Keratinocyte (primary cell): Measurements from ENCODE around the gene RAB6C. TPM values are rescaled to one million over a fixed set of nuclear protein-coding genes. Genes with fewer than 3 reads are reported as not detected.
A peak's percentile ranks its signal among the peaks of the same experiment; 100 is the strongest.
"Not testable (repeated sequence)": the region's sequence is repeated elsewhere in the genome, so short reads cannot be mapped to it uniquely, and the experiment has no call there.

Experiments
- DNase-seq: peaks from one replicate; pipeline ENCODE4 v3.0.0-alpha.2; 2011; ENCODE audit warnings: low read depth, missing footprints, low spot score
- FAIRE-seq: peaks from 2 replicates; lab custom pipeline; 2011; peaks lifted over from hg19 to GRCh38; lab: Jason Lieb, UNC
- H2AFZ ChIP-seq: 2 replicates; pipeline ENCODE4 v1.6.0; 2012; ENCODE audit warnings: low read length, control low read depth, inconsistent platforms; ENCODE audit not compliant: control insufficient read depth
- H3K27ac ChIP-seq: 2 replicates; pipeline ENCODE4 v1.5.1; 2011; ENCODE audit warnings: low read length; ENCODE audit not compliant: control insufficient read depth, insufficient read depth
- H3K27me3 ChIP-seq: 3 replicates; pipeline ENCODE4 v1.6.0; 2011; ENCODE audit warnings: low read length; ENCODE audit not compliant: control insufficient read depth, insufficient read depth; ENCODE audit errors: extremely low read depth
- H3K36me3 ChIP-seq, 2 experiments: 2 replicates in 1 of 2; 3 replicates in 1 of 2; pipeline ENCODE4 v1.5.1; 2011; ENCODE audit warnings: low read length in 2 of 2, mild to moderate bottlenecking in 1 of 2; ENCODE audit not compliant: control insufficient read depth in 2 of 2, insufficient read depth in 2 of 2; ENCODE audit errors: extremely low read depth in 1 of 2
- H3K4me1 ChIP-seq: 3 replicates; pipeline ENCODE4 v1.5.1; 2011; ENCODE audit warnings: low read length; ENCODE audit not compliant: control insufficient read depth, insufficient read depth; ENCODE audit errors: extremely low read depth
- H3K4me2 ChIP-seq: 3 replicates; pipeline ENCODE4 v1.6.0; 2011; ENCODE audit warnings: low read depth, low read length; ENCODE audit not compliant: control insufficient read depth, insufficient read depth; ENCODE audit errors: extremely low read depth
- H3K4me3 ChIP-seq, 3 experiments: fragments of 200-600 bp in 1 of 3; sonication (generic) in 1 of 3; 2 replicates in 2 of 3; 3 replicates in 1 of 3; pipeline ENCODE4 v1.5.1; 2011 to 2016; ENCODE audit warnings: low read length in 3 of 3, mild to moderate bottlenecking in 3 of 3, control low read depth in 2 of 3, inconsistent platforms in 1 of 3, low read depth in 1 of 3, mixed read lengths in 1 of 3, mixed run types in 1 of 3, moderate library complexity in 1 of 3; ENCODE audit not compliant: control insufficient read depth in 2 of 3, insufficient read depth in 2 of 3; ENCODE audit errors: extremely low read depth in 1 of 3
- H3K79me2 ChIP-seq: 2 replicates; pipeline ENCODE4 v1.6.0; 2012; ENCODE audit warnings: low read length; ENCODE audit not compliant: control insufficient read depth, insufficient read depth
- H3K9ac ChIP-seq: 3 replicates; pipeline ENCODE4 v1.6.0; 2011; ENCODE audit warnings: low read length; ENCODE audit not compliant: control insufficient read depth, insufficient read depth; ENCODE audit errors: extremely low read depth
- H3K9me1 ChIP-seq: 3 replicates; pipeline ENCODE4 v1.6.0; 2011; ENCODE audit warnings: low read length; ENCODE audit not compliant: control insufficient read depth, insufficient read depth; ENCODE audit errors: extremely low read depth
- H3K9me3 ChIP-seq: 2 replicates; pipeline ENCODE4 v1.5.1; 2012; ENCODE audit warnings: low read depth, low read length; ENCODE audit not compliant: control insufficient read depth
- H4K20me1 ChIP-seq: 3 replicates; pipeline ENCODE4 v1.6.0; 2011; ENCODE audit warnings: low read length; ENCODE audit not compliant: control insufficient read depth, insufficient read depth; ENCODE audit errors: extremely low read depth
- EZH2 ChIP-seq: IDR thresholded peaks from one replicate; pipeline ENCODE4 v1.6.1; 2012; ENCODE audit warnings: inconsistent platforms, mild to moderate bottlenecking, low read length, moderate library complexity
- dilution Hi-C: fragments of 300-500 bp; cut with MboI; formaldehyde crosslinking; loops from one replicate; pipeline ENCODE4 v1.7.0; 2020; ENCODE audit warnings: low sequenced_read_pairs; ENCODE audit not compliant: extremely low pct_ligation_motif_present
- polyA minus RNA-seq, 3 experiments: library from RNA; depleted of rRNA, polyadenylated mRNA; stranded (reverse); fragments of >200 nt; gene quantifications; 1 replicate in 1 of 3; 2 replicates in 1 of 3; 3 replicates in 1 of 3; pipeline ENCODE4 v1.2.3, GENCODE V29; 2011
- polyA plus RNA-seq, 5 experiments: library from polyadenylated mRNA; depleted of rRNA in 3 of 5; stranded (reverse) in 3 of 5; stranded (forward) in 1 of 5; unstranded in 1 of 5; fragments of >200 nt; gene quantifications; 1 replicate in 1 of 5; 2 replicates in 3 of 5; 3 replicates in 1 of 5; pipeline versions ENCODE4 v1.2.1 to v1.2.3, GENCODE V29; 2011 to 2012; ENCODE audit warnings: missing spikeins in 2 of 5, low read depth in 1 of 5, low replicate concordance in 1 of 5
- TF ChIP-seq, protein P1 (sequence below), 3 experiments: IDR thresholded peaks in 1 of 3; conservative IDR thresholded peaks in 1 of 3; optimal IDR thresholded peaks in 1 of 3; 2 replicates in 2 of 3; 3 replicates in 1 of 3; pipeline versions ENCODE3 to v1.5.1; 2011; ENCODE audit warnings: low read length in 3 of 3, mild to moderate bottlenecking in 3 of 3, moderate library complexity in 2 of 3, control low read depth in 1 of 3, inconsistent platforms in 1 of 3; ENCODE audit not compliant: insufficient read depth in 2 of 3; ENCODE audit errors: extremely low read depth in 1 of 3

RAB6C gene
- 0.02 TPM in 1 of 3 replicates, not detected in the others for polyA plus RNA-seq
- not detected for polyA plus RNA-seq (2011; ENCODE audit: low read depth)
- 0.02 and 0.05 TPM in 2 replicates for polyA plus RNA-seq (2011; cell fraction: cytosol; rRNA removed)
- 0.08 and 0.11 TPM in 2 replicates for polyA plus RNA-seq (2011; cell fraction: nucleus; rRNA removed)
- 0.06 TPM in 1 of 2 replicates, not detected in the other for polyA plus RNA-seq (2012; ENCODE audit: low replicate concordance)
- polyA minus RNA-seq = not detected in 3 replicates
- polyA minus RNA-seq (2011; cell fraction: cytosol; rRNA and poly(A)+ RNA removed) = not detected
- not detected in 2 replicates for polyA minus RNA-seq (2011; cell fraction: nucleus; rRNA and poly(A)+ RNA removed)

GRCh38 chr2:129979629-129980155, at the start of gene RAB6C:
TSS of gene RAB6C (plus strand) at chr2:129979666. CDS start at chr2:129980116, 450 bp downstream.
- H3K9me3 ChIP-seq, H3K27me3 ChIP-seq, dilution Hi-C loops, H3K9ac ChIP-seq, DNase-seq, H3K9me1 ChIP-seq, H4K20me1 ChIP-seq, FAIRE-seq, H3K36me3 ChIP-seq, H2AFZ ChIP-seq, H3K4me1 ChIP-seq, H3K27ac ChIP-seq, H3K79me2 ChIP-seq: not testable (repeated sequence)
- peak within 1 kb of the TSS in 1 of 3 experiments; percentile 38 for H3K4me3 ChIP-seq
- H3K4me2 ChIP-seq = peak within 1 kb of the TSS; percentile 41
- peak; percentile 8 for TF ChIP-seq EZH2

- Histone ChIP-seq H3K9ac (no peak overlapping the region), H3K9me1 (no peaks in the 10 kb centered on the region), H3K4me3 (no peak overlapping the region), H4K20me1 (no peaks in the 10 kb centered on the region), H3K9me3 (no peaks in the 10 kb centered on the region), H3K4me2 (no peak overlapping the region), H2AFZ (no peak overlapping the region), H3K4me1 (no peaks in the 10 kb centered on the region), H3K27ac (no peak overlapping the region), H3K79me2 (no peaks in the 10 kb centered on the region), H3K27me3 (peaks cover 14% of the 10 kb centered on the region), H3K36me3 (no peaks in the 10 kb centered on the region)
- no peak for DNase-seq
- TF ChIP-seq, protein P1, sequence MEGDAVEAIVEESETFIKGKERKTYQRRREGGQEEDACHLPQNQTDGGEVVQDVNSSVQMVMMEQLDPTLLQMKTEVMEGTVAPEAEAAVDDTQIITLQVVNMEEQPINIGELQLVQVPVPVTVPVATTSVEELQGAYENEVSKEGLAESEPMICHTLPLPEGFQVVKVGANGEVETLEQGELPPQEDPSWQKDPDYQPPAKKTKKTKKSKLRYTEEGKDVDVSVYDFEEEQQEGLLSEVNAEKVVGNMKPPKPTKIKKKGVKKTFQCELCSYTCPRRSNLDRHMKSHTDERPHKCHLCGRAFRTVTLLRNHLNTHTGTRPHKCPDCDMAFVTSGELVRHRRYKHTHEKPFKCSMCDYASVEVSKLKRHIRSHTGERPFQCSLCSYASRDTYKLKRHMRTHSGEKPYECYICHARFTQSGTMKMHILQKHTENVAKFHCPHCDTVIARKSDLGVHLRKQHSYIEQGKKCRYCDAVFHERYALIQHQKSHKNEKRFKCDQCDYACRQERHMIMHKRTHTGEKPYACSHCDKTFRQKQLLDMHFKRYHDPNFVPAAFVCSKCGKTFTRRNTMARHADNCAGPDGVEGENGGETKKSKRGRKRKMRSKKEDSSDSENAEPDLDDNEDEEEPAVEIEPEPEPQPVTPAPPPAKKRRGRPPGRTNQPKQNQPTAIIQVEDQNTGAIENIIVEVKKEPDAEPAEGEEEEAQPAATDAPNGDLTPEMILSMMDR (optimal IDR thresholded peaks at IDR 0.05 in 1 of 3, IDR thresholded peaks at IDR 0.05 in 1 of 3, conservative IDR thresholded peaks at IDR 0.05 in 1 of 3; ENCODE audit: extremely low read depth in 1 of 3, insufficient read depth in 2 of 3, low read length in 3 of 3) = no peak
- no peak for TF ChIP-seq EZH2
- FAIRE-seq = no peak
- dilution Hi-C loops = no loop called here
Observed at GRCh38 chr2:129930451-129930850, 49.0 kb upstream of the RAB6C start.

- H3K9ac ChIP-seq, H3K36me3 ChIP-seq, H3K4me3 ChIP-seq, H3K79me2 ChIP-seq, DNase-seq, H3K4me1 ChIP-seq, H3K9me1 ChIP-seq, dilution Hi-C loops, H3K4me2 ChIP-seq, FAIRE-seq, H2AFZ ChIP-seq, H3K27ac ChIP-seq, H4K20me1 ChIP-seq, H3K9me3 ChIP-seq: not testable (repeated sequence)
- peaks cover 14% of the 10 kb centered on the region for H3K27me3 ChIP-seq
Observed at GRCh38 chr2:129933387-129933786, 46.1 kb upstream of the RAB6C start.
